Measurements from ENCODE around the gene NDST3. TPM values are rescaled to one million over a fixed set of nuclear protein-coding genes. Genes with fewer than 3 reads are reported as not detected.

Gene NDST3
- total and polyA plus RNA-seq, 8 donors: 0.02 TPM; not detected in 7

- H3K27ac ChIP-seq: no peak overlapping the region
- intact Hi-C loops (cut with DNase I): no loop called here
- H3K4me3 ChIP-seq: no peak overlapping the region
- H3K9me3 ChIP-seq: no peaks in the 10 kb centered on the region
- H3K27me3 ChIP-seq: no peaks in the 10 kb centered on the region
- H3K4me1 ChIP-seq: no peaks in the 10 kb centered on the region
- no peaks in the 10 kb centered on the region for H3K36me3 ChIP-seq
- FAIRE-seq (no peak), ATAC-seq (no peak), DNase-seq (no peak)
- 47 to 58% methylated on average over 7 of the region's 7 CpGs for WGBS, 2 donors
- TF ChIP-seq CTCF (IDR thresholded peaks at IDR 0.05): no peak
These were observed 192.2 kb downstream of the NDST3 start for GRCh38 chr4:118226311-118227010.

GRCh38 chr4:118235566-118236120, 201.4 kb downstream of the NDST3 start:
- no peaks in the 10 kb centered on the region for H3K9me3 ChIP-seq
- ATAC-seq (no peak), FAIRE-seq (no peak), DNase-seq (no peak)
- H3K36me3 ChIP-seq: no peaks in the 10 kb centered on the region
- H3K4me1 ChIP-seq: no peaks in the 10 kb centered on the region
- no peak overlapping the region for H3K4me3 ChIP-seq
- WGBS, 2 donors: 89 to 97% methylated on average over 1 of the region's 1 CpG
- no peaks in the 10 kb centered on the region for H3K27me3 ChIP-seq
- no peak for TF ChIP-seq CTCF (IDR thresholded peaks at IDR 0.05)
- no peak overlapping the region for H3K27ac ChIP-seq
- intact Hi-C loops (cut with DNase I): no loop called here

- ATAC-seq (no peak), DNase-seq (no peak), FAIRE-seq (no peak)
- TF ChIP-seq CTCF (IDR thresholded peaks at IDR 0.05): no peak
- no peaks in the 10 kb centered on the region for H3K9me3 ChIP-seq
- no peak overlapping the region for H3K4me3 ChIP-seq
- no peaks in the 10 kb centered on the region for H3K36me3 ChIP-seq
- 82 to 97% methylated on average over 2 of the region's 2 CpGs for WGBS, 2 donors
- intact Hi-C loops (cut with DNase I): no loop called here
- no peak overlapping the region for H3K27ac ChIP-seq
- no peaks in the 10 kb centered on the region for H3K4me1 ChIP-seq
- no peaks in the 10 kb centered on the region for H3K27me3 ChIP-seq
These were observed 203.2 kb downstream of the NDST3 start for GRCh38 chr4:118237531-118237930.

- 84 to 86% methylated on average over 3 of the region's 3 CpGs for WGBS, 2 donors
These were observed 215.6 kb downstream of the NDST3 start for GRCh38 chr4:118249890-118250289.

More at GRCh38 chr4:118249890-118250289, 215.6 kb downstream of the NDST3 start:
- H3K4me1 ChIP-seq: no peaks in the 10 kb centered on the region
- DNase-seq (no peak), ATAC-seq (no peak), FAIRE-seq (no peak)
- no peak overlapping the region for H3K27ac ChIP-seq
- intact Hi-C loops (cut with DNase I): no loop called here
- TF ChIP-seq CTCF (IDR thresholded peaks at IDR 0.05): no peak
- H3K9me3 ChIP-seq: no peaks in the 10 kb centered on the region
- H3K36me3 ChIP-seq: no peaks in the 10 kb centered on the region
- no peak overlapping the region for H3K4me3 ChIP-seq
- no peaks in the 10 kb centered on the region for H3K27me3 ChIP-seq
